HCT116 (cell line): ENCODE measurements around the gene KRTAP9-7.

Source experiments
- CEBPB ChIP-seq: IDR thresholded peaks from 2 replicates; pipeline ENCODE4 v1.6.1; 2012; ENCODE audit warnings: low read depth
- EZH2 ChIP-seq: fragments of 200-600 bp; sonication (generic); IDR thresholded peaks from 2 replicates; pipeline ENCODE4 v1.6.1; 2017; ENCODE audit warnings: antibody characterized with exemption, mixed run types
- SP1 ChIP-seq: IDR thresholded peaks from 2 replicates; pipeline ENCODE4 v1.6.1; 2012; ENCODE audit warnings: low read depth
- TF ChIP-seq, protein P1 (sequence below), 3 experiments: fragments of 200-600 bp in 1 of 3; sonication (generic) in 1 of 3; IDR thresholded peaks in 2 of 3; conservative IDR thresholded peaks in 1 of 3; 2 replicates each; pipeline ENCODE4 v1.5.1; 2012 to 2017; ENCODE audit warnings: low read depth in 2 of 3, low read length in 2 of 3, antibody characterized with exemption in 1 of 3, borderline replicate concordance in 1 of 3, control low read depth in 1 of 3, mild to moderate bottlenecking in 1 of 3, mixed read lengths in 1 of 3, mixed run types in 1 of 3, moderate library complexity in 1 of 3; ENCODE audit not compliant: insufficient read depth in 1 of 3

DNA sequence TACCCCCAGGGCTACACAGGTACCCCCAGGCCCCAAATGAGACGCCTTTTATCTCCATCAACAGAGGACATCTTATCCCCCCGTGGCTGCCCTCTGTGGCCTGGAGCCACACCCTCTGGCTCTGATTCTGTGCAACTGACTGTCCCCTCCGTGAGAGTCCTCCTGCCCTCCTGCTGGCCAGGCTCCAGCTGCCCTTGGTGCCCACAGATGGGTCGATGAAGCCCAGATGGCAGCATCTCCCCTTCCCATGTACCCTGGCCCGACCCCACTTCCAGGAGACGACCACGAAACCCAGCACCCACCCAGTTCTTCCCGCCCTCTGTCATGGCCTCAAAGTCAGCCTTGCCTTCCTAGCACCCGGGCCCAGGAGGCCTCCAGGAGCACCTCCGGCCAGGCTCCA is 49.6 kb downstream of the KRTAP9-7 start:
- no peak for TF ChIP-seq EZH2
- TF ChIP-seq SP1: no peak
- TF ChIP-seq, protein P1, sequence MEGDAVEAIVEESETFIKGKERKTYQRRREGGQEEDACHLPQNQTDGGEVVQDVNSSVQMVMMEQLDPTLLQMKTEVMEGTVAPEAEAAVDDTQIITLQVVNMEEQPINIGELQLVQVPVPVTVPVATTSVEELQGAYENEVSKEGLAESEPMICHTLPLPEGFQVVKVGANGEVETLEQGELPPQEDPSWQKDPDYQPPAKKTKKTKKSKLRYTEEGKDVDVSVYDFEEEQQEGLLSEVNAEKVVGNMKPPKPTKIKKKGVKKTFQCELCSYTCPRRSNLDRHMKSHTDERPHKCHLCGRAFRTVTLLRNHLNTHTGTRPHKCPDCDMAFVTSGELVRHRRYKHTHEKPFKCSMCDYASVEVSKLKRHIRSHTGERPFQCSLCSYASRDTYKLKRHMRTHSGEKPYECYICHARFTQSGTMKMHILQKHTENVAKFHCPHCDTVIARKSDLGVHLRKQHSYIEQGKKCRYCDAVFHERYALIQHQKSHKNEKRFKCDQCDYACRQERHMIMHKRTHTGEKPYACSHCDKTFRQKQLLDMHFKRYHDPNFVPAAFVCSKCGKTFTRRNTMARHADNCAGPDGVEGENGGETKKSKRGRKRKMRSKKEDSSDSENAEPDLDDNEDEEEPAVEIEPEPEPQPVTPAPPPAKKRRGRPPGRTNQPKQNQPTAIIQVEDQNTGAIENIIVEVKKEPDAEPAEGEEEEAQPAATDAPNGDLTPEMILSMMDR (IDR thresholded peaks at IDR 0.05 in 2 of 3, conservative IDR thresholded peaks at IDR 0.05 in 1 of 3; ENCODE audit: borderline replicate concordance in 1 of 3, insufficient read depth in 1 of 3, low read depth in 2 of 3, low read length in 2 of 3): no peak
- TF ChIP-seq CEBPB: no peak
